ENCODE measurements around the gene MRPL21. TPM values are rescaled to one million over a fixed set of nuclear protein-coding genes. Genes with fewer than 3 reads are reported as not detected.

The MRPL21 gene
- total RNA-seq, 1 donor from 2014 or later: 121 TPM

DNA sequence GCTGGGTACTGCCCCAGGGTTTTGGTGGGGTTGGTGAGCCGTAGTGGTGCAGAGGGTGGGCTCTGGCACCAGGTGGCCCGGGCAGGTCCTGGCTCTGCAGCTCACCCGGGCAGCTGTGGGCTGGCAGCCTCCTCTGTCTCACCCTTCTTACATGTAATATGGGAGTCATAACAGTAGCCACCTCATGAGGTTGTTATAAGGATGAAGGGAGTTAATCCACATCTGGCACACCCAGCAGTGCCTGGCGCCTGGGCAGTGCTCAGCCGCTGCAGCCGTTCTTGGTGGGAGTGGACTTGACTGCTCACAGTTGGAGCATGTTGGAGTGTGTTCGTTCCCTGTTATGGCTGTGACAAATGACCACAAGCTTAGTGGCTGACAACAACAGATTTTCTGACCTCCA is 28.7 kb upstream of the MRPL21 start:
- Mint-ChIP-seq H3K4me1 (ENCODE audit: low read depth) (no peaks in the 10 kb centered on the region), H3K36me3 (ENCODE audit: low read depth) (peaks cover 15% of the 10 kb centered on the region), H3K9me3 (no peaks in the 10 kb centered on the region), H3K27me3 (ENCODE audit: insufficient read depth) (no peaks in the 10 kb centered on the region), H3K27ac (no peak overlapping the region), H3K4me3 (no peak overlapping the region)
- DNase-seq (ENCODE audit: low spot score): no peak
- intact Hi-C loops (cut with micrococcal nuclease): no loop called here

DNA sequence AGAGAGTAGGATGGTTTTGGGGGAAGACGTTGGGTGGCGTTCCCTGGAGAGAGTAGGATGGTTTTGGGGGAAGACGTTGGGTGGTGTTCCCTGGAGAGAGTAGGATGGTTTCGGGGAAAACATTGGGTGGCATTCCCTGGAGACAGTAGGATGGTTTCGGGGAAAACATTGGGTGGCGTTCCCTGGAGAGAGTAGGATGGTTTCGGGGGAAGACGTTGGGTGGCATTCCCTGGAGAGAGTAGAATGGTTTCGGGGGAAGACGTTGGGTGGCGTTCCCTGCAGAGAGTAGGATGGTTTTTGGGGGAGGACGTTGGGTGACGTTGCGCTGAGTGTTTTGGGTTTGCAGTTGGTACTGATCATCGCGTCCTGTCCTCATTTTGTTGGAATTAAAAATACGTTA is 28.3 kb upstream of the MRPL21 start:
- H3K27ac Mint-ChIP-seq: peak overlapping the region; percentile 13
- intact Hi-C loops (cut with micrococcal nuclease): no loop called here
- no peaks in the 10 kb centered on the region for H3K27me3 Mint-ChIP-seq (ENCODE audit: insufficient read depth)
- peaks cover 4% of the 10 kb centered on the region for H3K9me3 Mint-ChIP-seq
- H3K36me3 Mint-ChIP-seq (ENCODE audit: low read depth): peaks cover 20% of the 10 kb centered on the region
- no peak for DNase-seq (ENCODE audit: low spot score)
- no peak overlapping the region for H3K4me3 Mint-ChIP-seq
- no peaks in the 10 kb centered on the region for H3K4me1 Mint-ChIP-seq (ENCODE audit: low read depth)

DNA sequence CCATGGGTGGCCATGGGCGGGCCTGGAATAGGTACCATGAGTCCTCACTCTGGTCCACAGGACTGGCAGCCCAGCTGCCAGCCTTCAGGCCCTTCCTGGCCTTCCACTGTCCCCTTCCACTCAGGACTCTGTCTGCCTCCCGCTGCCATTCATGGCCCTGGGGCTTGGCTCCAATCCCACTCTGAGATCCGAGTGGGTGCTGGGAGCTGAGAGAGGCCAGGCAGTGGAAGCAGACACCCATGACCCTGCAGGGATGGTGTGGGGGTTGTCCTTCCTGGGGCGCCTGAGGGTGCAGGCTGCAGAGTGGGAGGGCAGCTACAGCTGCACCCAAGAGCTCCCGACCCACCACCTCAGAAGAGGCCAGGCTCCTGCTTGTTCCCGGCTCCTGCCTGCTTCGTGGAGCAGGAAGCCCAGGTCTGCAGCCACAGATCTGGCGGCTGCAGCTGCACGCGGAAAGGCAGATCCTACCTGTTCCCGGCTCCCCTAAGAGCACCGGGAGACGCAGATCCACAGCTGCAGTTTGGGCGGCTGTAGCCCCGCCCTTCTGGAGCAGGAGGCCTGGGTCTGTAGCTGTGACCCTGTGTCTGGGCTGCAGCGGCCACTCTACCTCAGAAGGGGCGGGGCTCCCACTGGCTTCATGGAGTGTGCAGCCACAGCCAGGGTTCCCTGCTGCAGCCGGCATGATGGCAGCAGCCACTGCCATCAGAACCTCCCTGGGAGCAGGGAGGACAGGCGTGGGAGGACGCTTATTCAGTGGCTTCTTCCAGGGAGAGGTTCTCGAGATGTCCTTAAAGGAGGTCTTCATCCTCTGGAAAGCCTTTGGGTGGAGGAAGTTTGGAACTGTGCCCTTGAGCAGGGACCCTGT is 27.6 kb upstream of the MRPL21 start:
- Mint-ChIP-seq H3K36me3 (ENCODE audit: low read depth) (peaks cover 22% of the 10 kb centered on the region), H3K27me3 (ENCODE audit: insufficient read depth) (no peaks in the 10 kb centered on the region), H3K27ac (peak overlapping the region; percentile 13), H3K4me3 (no peak overlapping the region), H3K9me3 (peaks cover 5% of the 10 kb centered on the region), H3K4me1 (ENCODE audit: low read depth) (no peaks in the 10 kb centered on the region)
- intact Hi-C loops (cut with micrococcal nuclease): no loop called here
- DNase-seq (ENCODE audit: low spot score): no peak

DNA sequence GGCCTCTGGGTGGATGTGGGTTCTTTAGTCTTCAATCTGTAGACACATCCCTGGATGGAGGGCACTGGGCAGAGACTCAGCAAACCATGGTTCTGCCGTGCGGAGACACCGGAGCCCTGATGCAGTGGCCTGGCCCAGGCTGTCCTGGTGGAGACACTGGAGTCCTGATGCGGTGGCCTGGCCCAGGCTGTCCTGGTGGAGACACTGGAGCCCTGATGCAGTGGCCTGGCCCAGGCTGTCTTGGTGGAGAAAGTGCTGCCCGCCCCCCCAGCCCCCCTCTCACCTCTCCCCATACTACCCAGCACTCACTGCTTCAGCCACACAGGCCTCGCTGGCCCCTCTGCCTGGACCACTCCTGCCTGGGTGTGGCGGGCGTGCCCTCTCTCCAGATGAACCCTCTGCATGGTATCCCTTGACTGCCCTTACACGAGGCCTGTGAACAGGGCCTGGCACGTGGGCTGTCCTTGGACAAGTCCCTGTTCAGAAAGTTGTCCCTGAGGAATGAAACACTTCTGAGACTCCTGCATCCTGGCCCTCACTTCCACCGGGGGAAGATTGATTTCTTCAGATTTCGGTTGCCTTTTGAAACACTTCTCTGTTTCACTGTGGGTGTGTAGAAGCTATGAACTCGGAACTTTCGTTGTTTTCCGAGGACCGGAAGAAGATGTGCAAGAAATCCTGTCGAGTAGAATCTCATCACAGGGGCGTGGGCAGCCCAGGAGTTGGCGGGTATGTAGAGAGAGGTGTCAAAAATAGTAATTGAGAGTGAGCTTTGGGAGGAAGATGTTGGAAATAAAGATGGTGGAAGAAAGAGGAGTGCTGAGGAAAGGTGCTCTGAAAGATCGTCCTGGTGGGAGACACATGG is 26.3 kb upstream of the MRPL21 start:
- Mint-ChIP-seq H3K27ac (no peak overlapping the region), H3K9me3 (peaks cover 15% of the 10 kb centered on the region)

DNA sequence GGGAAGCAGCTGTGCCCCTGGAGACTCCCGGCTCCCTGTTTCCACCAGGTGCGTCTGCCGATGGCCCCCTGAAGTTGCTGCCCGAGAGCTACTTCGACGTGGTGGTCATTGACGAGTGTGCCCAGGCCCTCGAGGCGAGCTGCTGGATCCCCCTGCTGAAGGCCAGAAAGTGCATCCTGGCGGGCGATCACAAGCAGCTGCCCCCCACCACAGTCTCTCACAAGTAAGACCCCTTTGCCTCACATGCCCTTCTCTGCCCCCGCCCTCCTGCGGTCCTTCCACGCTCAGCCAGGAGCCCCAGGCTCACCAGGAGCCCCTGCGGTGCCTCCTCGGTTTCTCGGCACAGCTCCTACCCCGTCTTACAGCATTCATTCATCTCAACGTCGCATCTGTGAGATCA is 25.5 kb upstream of the MRPL21 start:
- Mint-ChIP-seq H3K9me3 (peaks cover 20% of the 10 kb centered on the region), H3K4me3 (no peak overlapping the region), H3K27me3 (ENCODE audit: insufficient read depth) (no peaks in the 10 kb centered on the region), H3K4me1 (ENCODE audit: low read depth) (no peaks in the 10 kb centered on the region), H3K27ac (no peak overlapping the region), H3K36me3 (ENCODE audit: low read depth) (peaks cover 39% of the 10 kb centered on the region)
- DNase-seq (ENCODE audit: low spot score): no peak
- intact Hi-C loops (cut with micrococcal nuclease): no loop called here

More for the DNA sequence above, 26.3 kb upstream of the MRPL21 start:
- Mint-ChIP-seq H3K36me3 (ENCODE audit: low read depth) (peaks cover 31% of the 10 kb centered on the region), H3K4me1 (ENCODE audit: low read depth) (no peaks in the 10 kb centered on the region), H3K27me3 (ENCODE audit: insufficient read depth) (no peaks in the 10 kb centered on the region), H3K4me3 (no peak overlapping the region)
- intact Hi-C loops (cut with micrococcal nuclease): no loop called here
- no peak for DNase-seq (ENCODE audit: low spot score)

DNA sequence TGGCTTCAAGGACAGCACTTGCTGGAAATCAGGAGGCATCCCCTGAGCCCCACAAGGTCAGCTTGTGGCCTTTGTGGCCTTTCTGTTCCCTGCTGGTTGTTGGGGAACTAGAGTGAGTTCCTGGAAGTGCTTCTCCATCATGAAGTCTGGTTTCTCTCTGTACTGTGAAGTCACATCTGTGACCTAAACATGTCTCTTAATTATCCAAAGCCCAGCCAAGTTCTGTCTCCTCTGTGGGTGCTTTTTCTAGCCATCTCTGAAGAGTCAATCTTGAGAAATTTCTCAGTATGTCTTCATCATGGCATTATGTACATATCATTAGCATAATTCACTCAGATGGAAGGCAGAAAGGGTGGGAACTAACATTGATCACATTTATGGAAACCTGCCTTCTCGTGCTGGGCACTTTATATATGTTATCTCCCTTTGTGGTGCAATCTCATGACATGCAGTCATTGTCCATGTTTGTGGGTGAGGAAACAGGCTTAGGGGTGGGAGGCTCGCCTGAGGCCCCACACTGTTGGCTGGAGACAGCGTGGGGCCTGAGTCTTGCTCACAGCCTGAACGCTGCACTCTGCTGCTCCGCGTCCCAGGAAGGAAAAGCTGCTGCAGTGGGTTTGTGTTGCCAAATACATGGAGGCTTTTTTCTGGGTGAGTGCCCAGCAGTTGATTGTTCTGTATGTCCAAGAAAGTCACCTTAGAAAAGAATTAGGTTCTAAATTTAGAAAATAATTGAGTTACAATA is 24.7 kb upstream of the MRPL21 start:
- intact Hi-C loops (cut with micrococcal nuclease): no loop called here
- Mint-ChIP-seq H3K27me3 (ENCODE audit: insufficient read depth) (no peaks in the 10 kb centered on the region), H3K36me3 (ENCODE audit: low read depth) (peaks cover 47% of the 10 kb centered on the region), H3K9me3 (peaks cover 20% of the 10 kb centered on the region), H3K4me3 (no peak overlapping the region), H3K4me1 (ENCODE audit: low read depth) (no peaks in the 10 kb centered on the region), H3K27ac (no peak overlapping the region)
- no peak for DNase-seq (ENCODE audit: low spot score)

DNA sequence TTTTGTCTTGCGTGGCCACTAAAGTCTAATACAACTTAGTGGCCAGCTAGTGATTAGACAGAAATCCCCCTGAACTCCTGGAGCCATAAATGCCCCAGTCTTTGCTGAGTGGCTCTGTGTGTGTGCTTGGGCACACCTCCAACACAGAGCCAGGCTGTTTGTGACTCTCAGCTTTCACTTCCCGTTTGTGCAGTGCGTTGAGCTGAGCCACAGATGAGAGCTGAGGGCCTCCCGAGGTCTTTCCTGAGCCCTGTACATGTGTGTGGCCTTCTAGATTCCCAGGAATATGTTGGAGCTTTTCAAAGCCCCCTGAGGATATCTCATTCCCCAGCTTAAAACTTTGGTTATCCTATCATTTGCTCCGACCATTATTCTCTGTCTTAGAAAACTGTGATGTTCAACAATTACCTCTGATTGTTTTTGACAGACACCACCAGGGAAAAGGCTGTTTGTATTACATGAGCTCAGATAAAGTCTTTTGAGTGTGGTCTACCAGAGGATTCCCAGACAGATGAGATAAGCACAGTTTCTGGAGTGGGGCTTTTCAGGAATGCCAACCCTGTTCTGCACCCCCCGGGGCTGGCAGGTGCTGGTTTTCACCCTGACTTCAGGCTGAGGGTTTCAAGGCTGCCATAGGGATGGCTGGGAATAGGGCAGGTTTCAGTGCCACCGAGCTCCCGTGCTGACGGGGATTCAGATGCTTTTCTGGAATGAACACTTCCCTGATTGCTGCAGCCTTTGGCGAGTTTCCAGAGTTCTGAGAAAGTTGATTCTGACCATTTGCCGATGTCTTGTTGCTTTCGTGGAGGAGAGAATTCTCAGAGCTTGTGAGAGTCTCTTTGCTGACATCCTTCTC is 23.9 kb upstream of the MRPL21 start:
- Mint-ChIP-seq H3K9me3 (peaks cover 20% of the 10 kb centered on the region), H3K27me3 (ENCODE audit: insufficient read depth) (no peaks in the 10 kb centered on the region), H3K36me3 (ENCODE audit: low read depth) (peaks cover 50% of the 10 kb centered on the region), H3K4me3 (no peak overlapping the region), H3K27ac (no peak overlapping the region), H3K4me1 (ENCODE audit: low read depth) (no peaks in the 10 kb centered on the region)
- DNase-seq (ENCODE audit: low spot score): no peak
- intact Hi-C loops (cut with micrococcal nuclease): no loop called here

DNA sequence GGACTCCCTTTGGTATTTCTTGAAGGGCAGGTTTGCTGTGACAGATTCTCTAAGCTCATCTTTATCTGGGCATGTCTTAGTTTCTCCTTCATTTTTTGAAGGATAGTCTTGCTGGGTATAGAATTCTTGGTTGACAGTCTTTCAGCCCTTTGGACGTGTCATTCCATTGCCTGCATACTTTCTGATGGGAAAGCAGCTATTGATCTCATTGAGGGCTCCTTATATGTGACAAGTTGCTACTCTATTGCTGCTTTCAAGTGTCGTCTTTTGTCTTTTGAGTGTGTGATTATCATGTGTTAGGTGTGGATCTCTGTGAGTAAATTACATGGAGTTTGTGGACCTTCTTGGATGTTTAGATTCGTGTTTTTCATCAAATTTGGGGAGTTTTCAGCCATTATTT is 22.0 kb upstream of the MRPL21 start:
- Mint-ChIP-seq H3K27me3 (ENCODE audit: insufficient read depth) (no peaks in the 10 kb centered on the region), H3K36me3 (ENCODE audit: low read depth) (peaks cover 58% of the 10 kb centered on the region), H3K4me1 (ENCODE audit: low read depth) (no peaks in the 10 kb centered on the region), H3K27ac (no peak overlapping the region), H3K4me3 (no peak overlapping the region), H3K9me3 (peaks cover 20% of the 10 kb centered on the region)
- DNase-seq (ENCODE audit: low spot score): no peak
- intact Hi-C loops (cut with micrococcal nuclease): no loop called here

DNA sequence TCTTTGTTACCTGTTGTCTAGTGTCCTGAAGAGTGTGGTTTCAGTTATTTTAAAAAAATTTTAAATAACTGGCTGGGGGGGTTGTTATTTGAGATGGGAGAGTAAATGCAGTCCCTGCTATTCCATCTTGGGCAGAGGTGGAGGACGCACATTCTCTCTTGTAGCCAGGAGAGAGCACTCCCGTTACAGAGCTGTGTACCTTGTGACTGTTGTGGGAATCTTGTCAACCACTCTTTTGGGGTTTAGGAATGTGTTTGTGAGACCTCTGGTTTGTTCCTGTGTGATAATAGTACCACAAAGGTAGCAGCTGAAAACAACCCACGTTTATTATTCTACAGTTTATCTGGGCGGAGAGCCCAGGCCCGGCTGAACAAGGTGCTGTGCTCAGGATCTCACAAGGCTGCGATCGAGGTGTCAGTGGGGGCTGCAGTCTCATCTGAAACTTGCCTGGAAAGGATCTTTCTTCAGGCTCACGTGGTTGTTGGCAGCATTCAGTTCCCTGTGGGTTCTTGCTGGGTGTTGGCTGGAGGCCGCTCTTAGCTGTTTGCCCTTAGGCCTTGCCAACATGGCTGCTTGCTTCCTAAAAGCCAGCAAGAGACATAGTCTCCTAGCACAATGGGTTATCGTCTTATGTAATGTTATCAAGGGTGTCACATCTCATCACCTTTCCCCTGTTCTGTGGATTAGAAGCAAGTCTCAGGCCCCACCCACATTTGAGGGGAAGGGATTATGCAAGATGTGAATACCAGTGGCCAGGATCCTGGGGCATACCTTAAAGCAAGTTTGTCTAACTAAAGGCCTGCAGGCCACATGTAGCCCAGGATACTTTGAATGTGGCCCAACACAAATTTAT is 20.7 kb upstream of the MRPL21 start:
- Mint-ChIP-seq H3K4me3 (no peak overlapping the region), H3K9me3 (peaks cover 20% of the 10 kb centered on the region), H3K27me3 (ENCODE audit: insufficient read depth) (no peaks in the 10 kb centered on the region), H3K27ac (no peak overlapping the region), H3K4me1 (ENCODE audit: low read depth) (no peaks in the 10 kb centered on the region), H3K36me3 (ENCODE audit: low read depth) (peaks cover 60% of the 10 kb centered on the region)
- no peak for DNase-seq (ENCODE audit: low spot score)
- intact Hi-C loops (cut with micrococcal nuclease): no loop called here

DNA sequence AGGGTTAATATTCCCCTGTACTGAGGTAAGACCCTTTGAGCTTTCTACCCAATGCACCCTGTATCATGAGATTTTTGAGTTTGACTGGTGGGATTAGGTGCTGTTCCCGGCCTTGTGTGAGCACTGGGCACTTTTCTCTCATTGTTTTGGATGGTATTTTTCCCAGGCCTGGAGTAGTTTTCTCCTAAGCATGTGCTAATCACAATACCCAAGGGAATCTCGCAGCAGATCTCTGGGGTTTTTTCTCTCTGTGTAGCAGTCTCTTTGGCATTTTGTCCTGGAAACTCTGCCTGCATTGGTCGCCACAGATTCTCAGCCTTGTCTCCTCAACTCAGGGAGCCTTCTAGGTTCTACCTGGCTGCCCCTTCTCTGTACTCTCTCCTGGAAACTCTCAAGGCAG is 20.0 kb upstream of the MRPL21 start:
- Mint-ChIP-seq H3K36me3 (ENCODE audit: low read depth) (peaks cover 64% of the 10 kb centered on the region), H3K27me3 (ENCODE audit: insufficient read depth) (no peaks in the 10 kb centered on the region), H3K9me3 (peaks cover 20% of the 10 kb centered on the region), H3K4me3 (no peak overlapping the region), H3K4me1 (ENCODE audit: low read depth) (no peaks in the 10 kb centered on the region), H3K27ac (no peak overlapping the region)
- no peak for DNase-seq (ENCODE audit: low spot score)
- intact Hi-C loops (cut with micrococcal nuclease): no loop called here

DNA sequence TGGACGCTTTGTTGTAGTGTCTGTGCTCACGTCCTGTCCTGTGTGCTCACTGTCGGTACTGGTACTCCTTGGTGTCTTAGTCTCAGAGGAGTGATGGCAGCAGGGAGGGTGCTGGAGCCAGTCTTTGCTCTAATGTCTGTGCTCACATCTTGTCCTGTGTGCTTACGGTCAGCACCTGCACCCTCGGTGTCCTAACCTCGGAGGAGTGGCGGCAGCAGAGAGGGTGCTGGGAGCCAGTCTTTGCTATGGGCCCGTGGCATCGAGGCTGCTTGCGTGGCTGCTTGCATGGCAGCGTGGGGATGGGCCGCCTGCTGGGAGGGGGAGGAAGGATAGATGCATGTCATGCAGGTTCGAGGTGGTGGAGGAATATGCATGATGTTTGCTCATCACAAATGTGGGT is 12.8 kb upstream of the MRPL21 start:
- intact Hi-C loops (cut with micrococcal nuclease): no loop called here
- peaks cover 44% of the 10 kb centered on the region for H3K36me3 Mint-ChIP-seq (ENCODE audit: low read depth)
- no peaks in the 10 kb centered on the region for H3K9me3 Mint-ChIP-seq
- H3K27ac Mint-ChIP-seq: no peak overlapping the region
- H3K27me3 Mint-ChIP-seq (ENCODE audit: insufficient read depth): no peaks in the 10 kb centered on the region
- H3K4me3 Mint-ChIP-seq: no peak overlapping the region
- no peak for DNase-seq (ENCODE audit: low spot score)
- H3K4me1 Mint-ChIP-seq (ENCODE audit: low read depth): peaks cover 4% of the 10 kb centered on the region

Data from activated T-helper 1 cell treated with anti-CD3 and anti-CD28 coated beads, Interleukin-12 subunit alpha, Interleukin-12 subunit beta, Interleukin-2, Interleukin-4 antibody, amounts not matched to agents 30 ng/mL and 10 ng/mL and 1 ng/mL, durations not matched to agents 14 hours and 24 hours and 36 hours (primary cell).